ENCODE data around the gene FGD3. TPM values are rescaled to one million over a fixed set of nuclear protein-coding genes. Genes with fewer than 3 reads are reported as not detected.
A peak's percentile ranks its signal among the peaks of the same experiment; 100 is the strongest.
"Not testable (repeated sequence)": the region's sequence is repeated elsewhere in the genome, so short reads cannot be mapped to it uniquely, and the experiment has no call there.

Gene FGD3
- total RNA-seq, 1 donor from 2014 or later = 0.58 TPM

- no peak overlapping the region for H3K4me3 ChIP-seq (ENCODE audit: low read depth, low read length)
- no peak for DNase-seq (ENCODE audit: low read depth)
- TF ChIP-seq CTCF (conservative IDR thresholded peaks at IDR 0.05; ENCODE audit: low read depth, low read length) = peak; percentile 62
Observed at GRCh38 chr9:92986176-92987119, 39.1 kb downstream of the FGD3 start.

GRCh38 chr9:92988215-92988768 lies 41.0 kb downstream of the FGD3 start:
- H3K4me3 ChIP-seq (ENCODE audit: low read depth, low read length) = no peak overlapping the region
- TF ChIP-seq CTCF (conservative IDR thresholded peaks at IDR 0.05; ENCODE audit: low read depth, low read length) = no peak
- DNase-seq (ENCODE audit: low read depth) = no peak

GRCh38 chr9:92989561-92989960 lies 42.2 kb downstream of the FGD3 start:
- DNase-seq (ENCODE audit: low read depth) = no peak
- TF ChIP-seq CTCF (conservative IDR thresholded peaks at IDR 0.05; ENCODE audit: low read depth, low read length) = no peak
- H3K4me3 ChIP-seq (ENCODE audit: low read depth, low read length) = no peak overlapping the region

GRCh38 chr9:92990461-92990860 lies 43.1 kb downstream of the FGD3 start:
- no peak for DNase-seq (ENCODE audit: low read depth)
- H3K4me3 ChIP-seq (ENCODE audit: low read depth, low read length) = no peak overlapping the region
- no peak for TF ChIP-seq CTCF (conservative IDR thresholded peaks at IDR 0.05; ENCODE audit: low read depth, low read length)

- no peak for TF ChIP-seq CTCF (conservative IDR thresholded peaks at IDR 0.05; ENCODE audit: low read depth, low read length)
- DNase-seq (ENCODE audit: low read depth) = no peak
- no peak overlapping the region for H3K4me3 ChIP-seq (ENCODE audit: low read depth, low read length)
Observed at GRCh38 chr9:92992549-92992948, 45.2 kb downstream of the FGD3 start.

GRCh38 chr9:92998871-92999270 lies 51.5 kb downstream of the FGD3 start:
- not testable (repeated sequence) for H3K4me3 ChIP-seq (ENCODE audit: low read depth, low read length); DNase-seq (ENCODE audit: low read depth)

GRCh38 chr9:93001031-93001430 lies 53.7 kb downstream of the FGD3 start:
- H3K4me3 ChIP-seq (ENCODE audit: low read depth, low read length) = no peak overlapping the region
- DNase-seq (ENCODE audit: low read depth) = no peak
- TF ChIP-seq CTCF (conservative IDR thresholded peaks at IDR 0.05; ENCODE audit: low read depth, low read length) = no peak

Measured in epithelial cell of proximal tubule (primary cell).